ENCODE results near the gene BCL6. TPM values are rescaled to one million over a fixed set of nuclear protein-coding genes. Genes with fewer than 3 reads are reported as not detected.

Gene BCL6
- total RNA-seq, 4 donors from 2014 or later, result 86.0 to 161 (median 111) TPM

GRCh38 chr3:187789872-187790271 is 44.6 kb upstream of the BCL6 start:
- H3K27ac ChIP-seq (replicated peaks in 1 of 4), result no peak overlapping the region
- intact Hi-C loops (cut with DNase I), result no loop called here
- TF ChIP-seq, protein P1, sequence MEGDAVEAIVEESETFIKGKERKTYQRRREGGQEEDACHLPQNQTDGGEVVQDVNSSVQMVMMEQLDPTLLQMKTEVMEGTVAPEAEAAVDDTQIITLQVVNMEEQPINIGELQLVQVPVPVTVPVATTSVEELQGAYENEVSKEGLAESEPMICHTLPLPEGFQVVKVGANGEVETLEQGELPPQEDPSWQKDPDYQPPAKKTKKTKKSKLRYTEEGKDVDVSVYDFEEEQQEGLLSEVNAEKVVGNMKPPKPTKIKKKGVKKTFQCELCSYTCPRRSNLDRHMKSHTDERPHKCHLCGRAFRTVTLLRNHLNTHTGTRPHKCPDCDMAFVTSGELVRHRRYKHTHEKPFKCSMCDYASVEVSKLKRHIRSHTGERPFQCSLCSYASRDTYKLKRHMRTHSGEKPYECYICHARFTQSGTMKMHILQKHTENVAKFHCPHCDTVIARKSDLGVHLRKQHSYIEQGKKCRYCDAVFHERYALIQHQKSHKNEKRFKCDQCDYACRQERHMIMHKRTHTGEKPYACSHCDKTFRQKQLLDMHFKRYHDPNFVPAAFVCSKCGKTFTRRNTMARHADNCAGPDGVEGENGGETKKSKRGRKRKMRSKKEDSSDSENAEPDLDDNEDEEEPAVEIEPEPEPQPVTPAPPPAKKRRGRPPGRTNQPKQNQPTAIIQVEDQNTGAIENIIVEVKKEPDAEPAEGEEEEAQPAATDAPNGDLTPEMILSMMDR (IDR thresholded peaks at IDR 0.05), result no peak
- no peak for TF ChIP-seq POLR2AphosphoS5 (IDR thresholded peaks at IDR 0.05)
- TF ChIP-seq EP300 (IDR thresholded peaks at IDR 0.05), result no peak
- TF ChIP-seq POLR2A (IDR thresholded peaks at IDR 0.05; ENCODE audit: low read depth), result no peak
- H3K4me3 ChIP-seq, result no peak overlapping the region
- H3K4me1 ChIP-seq, result no peaks in the 10 kb centered on the region
- 62% methylated on average over 3 of the region's 3 CpGs for WGBS
- no peaks in the 10 kb centered on the region for H3K27me3 ChIP-seq
- DNase-seq (ENCODE audit: extremely low spot score), result no peak
- H3K36me3 ChIP-seq, result no peaks in the 10 kb centered on the region
- H3K9me3 ChIP-seq, result no peaks in the 10 kb centered on the region

GRCh38 chr3:187788984-187789857 is 44.0 kb upstream of the BCL6 start:
- Histone ChIP-seq H3K4me3 (no peak overlapping the region), H3K27ac (replicated peaks in 1 of 4) (no peak overlapping the region), H3K9me3 (no peaks in the 10 kb centered on the region), H3K27me3 (no peaks in the 10 kb centered on the region), H3K4me1 (no peaks in the 10 kb centered on the region), H3K36me3 (no peaks in the 10 kb centered on the region)
- WGBS, result 82% methylated on average over 5 of the region's 5 CpGs
- no peak for DNase-seq (ENCODE audit: extremely low spot score)
- intact Hi-C loops (cut with DNase I), result no loop called here
- TF ChIP-seq EP300 (IDR thresholded peaks at IDR 0.05), result no peak
- no peak for TF ChIP-seq POLR2AphosphoS5 (IDR thresholded peaks at IDR 0.05)
- no peak for TF ChIP-seq POLR2A (IDR thresholded peaks at IDR 0.05; ENCODE audit: low read depth)
- TF ChIP-seq, protein P1 (IDR thresholded peaks at IDR 0.05), result no peak

DNA sequence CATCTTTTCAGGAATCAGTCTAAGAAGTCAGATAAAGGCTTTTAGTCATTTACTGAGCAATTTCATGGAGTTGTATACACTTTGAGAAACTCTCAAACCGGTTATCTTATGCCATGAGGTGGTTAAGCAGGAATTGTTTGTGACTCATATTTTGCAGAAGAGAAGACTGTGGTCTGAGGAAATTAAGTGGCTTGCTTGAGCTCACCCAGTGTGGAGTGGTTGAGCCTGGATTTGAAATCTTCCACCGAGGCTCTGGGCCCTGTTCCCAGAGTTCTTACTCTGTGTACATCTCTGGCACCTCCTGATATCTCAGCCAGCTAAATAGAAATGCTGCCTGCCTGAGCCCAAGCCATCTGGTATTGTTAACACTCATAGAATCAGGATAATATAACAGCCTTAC is 37.8 kb upstream of the BCL6 start:
- intact Hi-C loops (cut with DNase I), result no loop called here
- TF ChIP-seq, protein P1 (IDR thresholded peaks at IDR 0.05), result no peak
- no peak for TF ChIP-seq POLR2AphosphoS5 (IDR thresholded peaks at IDR 0.05)
- TF ChIP-seq POLR2A (IDR thresholded peaks at IDR 0.05; ENCODE audit: low read depth), result no peak
- no peak for TF ChIP-seq EP300 (IDR thresholded peaks at IDR 0.05)
- 11% methylated on average over 2 of the region's 2 CpGs for WGBS
- H3K27me3 ChIP-seq, result no peaks in the 10 kb centered on the region
- DNase-seq (ENCODE audit: extremely low spot score), result no peak
- H3K27ac ChIP-seq (replicated peaks in 1 of 4), result peak overlapping the region in 2 of 4 donors; percentile 14 to 30
- H3K4me3 ChIP-seq, result no peak overlapping the region
- no peaks in the 10 kb centered on the region for H3K36me3 ChIP-seq
- no peaks in the 10 kb centered on the region for H3K9me3 ChIP-seq
- peaks cover 0 to 10% (median 0%) of the 10 kb centered on the region in 4 donors for H3K4me1 ChIP-seq

DNA sequence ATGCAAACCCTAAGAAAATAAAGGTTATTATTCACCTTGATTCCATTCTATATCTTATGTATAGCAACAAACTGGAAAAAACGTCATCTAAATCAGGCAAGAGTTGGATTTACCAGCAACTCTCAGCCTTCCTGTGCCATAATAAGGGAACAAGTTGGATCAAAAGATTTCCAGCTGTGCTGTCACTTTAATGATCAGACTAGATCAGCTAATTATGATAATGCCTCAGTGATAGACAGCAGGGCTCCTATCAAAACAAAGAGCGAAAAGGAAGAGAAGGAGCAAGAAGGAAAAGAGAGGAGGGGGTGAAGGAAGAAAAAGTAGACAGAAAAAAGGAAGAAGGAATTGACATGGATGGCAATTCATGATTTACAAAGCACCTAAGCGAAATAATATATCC is 36.7 kb upstream of the BCL6 start:
- Histone ChIP-seq H3K4me3 (no peak overlapping the region), H3K36me3 (no peaks in the 10 kb centered on the region), H3K4me1 (peaks cover 0 to 10% (median 0%) of the 10 kb centered on the region in 4 donors), H3K27me3 (no peaks in the 10 kb centered on the region), H3K9me3 (no peaks in the 10 kb centered on the region), H3K27ac (replicated peaks in 1 of 4) (no peak overlapping the region)
- no peak for DNase-seq (ENCODE audit: extremely low spot score)
- intact Hi-C loops (cut with DNase I), result no loop called here
- WGBS, result 90% methylated on average over 3 of the region's 3 CpGs
- TF ChIP-seq, protein P1 (IDR thresholded peaks at IDR 0.05), result no peak
- no peak for TF ChIP-seq POLR2AphosphoS5 (IDR thresholded peaks at IDR 0.05)
- no peak for TF ChIP-seq POLR2A (IDR thresholded peaks at IDR 0.05; ENCODE audit: low read depth)
- TF ChIP-seq EP300 (IDR thresholded peaks at IDR 0.05), result no peak

Measured in esophagus muscularis mucosa (tissue), 4 donors.